GM19455 (cell line): ENCODE results near the gene KIAA1217.

Experiments
- ATAC-seq: cut with Tn5 transposase; IDR thresholded peaks from one replicate; pipeline ENCODE4 v1.9.1; 2021; ENCODE audit not compliant: unreplicated experiment

The KIAA1217 gene

DNA sequence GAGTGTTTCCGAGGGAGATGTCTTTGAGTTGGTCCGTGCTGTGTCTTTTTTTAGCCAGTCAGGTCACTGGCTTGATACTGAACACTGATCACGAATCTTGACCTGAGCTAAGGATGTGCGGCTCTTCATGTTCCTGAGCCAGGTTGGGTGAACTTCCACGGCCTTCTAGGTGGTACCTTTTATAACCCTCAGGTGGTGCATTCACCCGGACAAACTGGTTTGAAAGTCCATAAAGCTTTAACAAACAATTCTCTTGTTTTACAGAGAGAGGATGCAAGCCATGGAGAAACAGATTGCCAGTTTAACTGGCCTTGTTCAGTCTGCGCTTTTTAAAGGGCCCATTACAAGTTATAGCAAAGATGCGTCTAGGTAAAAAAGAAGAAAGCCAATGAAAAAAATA is 285.3 kb downstream of the KIAA1217 start:
- ATAC-seq = no peak

DNA sequence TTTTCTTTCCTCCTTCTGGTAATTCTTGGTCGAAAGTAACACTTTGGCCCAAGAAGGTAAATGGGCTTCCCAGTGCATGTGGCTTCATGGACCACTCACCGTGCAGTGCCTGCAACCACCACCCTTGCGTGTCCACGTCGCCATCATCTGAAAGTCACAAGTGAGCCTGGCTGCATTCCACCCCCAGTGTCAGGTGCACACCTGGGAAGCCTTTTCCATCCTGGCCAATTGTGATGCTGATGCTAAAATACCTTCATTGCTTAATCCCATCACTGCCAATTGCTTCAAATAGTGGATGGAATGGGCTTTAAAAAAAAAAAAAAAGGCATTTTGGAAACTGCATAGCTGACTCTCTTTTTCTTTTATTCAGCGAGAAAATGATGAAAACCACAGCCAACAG is 285.8 kb downstream of the KIAA1217 start:
- no peak for ATAC-seq

GRCh38 chr10:24495666-24496460 is 286.9 kb downstream of the KIAA1217 start:
- ATAC-seq = no peak

DNA sequence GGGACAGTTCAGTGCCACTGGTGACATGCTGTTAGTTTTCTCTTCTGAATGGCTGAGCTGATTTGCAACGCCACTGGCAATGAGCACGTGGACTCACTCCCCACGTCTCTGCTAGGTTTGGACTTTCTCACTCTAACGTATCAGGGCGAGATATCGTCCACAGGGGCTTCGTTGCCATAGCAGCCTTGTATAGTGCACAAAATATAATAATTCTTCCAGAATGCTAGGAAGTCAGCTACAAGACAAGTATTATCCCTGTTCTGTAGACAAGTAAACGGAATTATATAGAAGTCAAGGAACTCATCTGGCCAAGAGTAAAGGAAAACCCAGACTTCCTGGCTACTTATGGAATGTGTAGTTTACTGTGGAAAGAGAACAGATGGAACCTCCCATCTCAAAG is 288.0 kb downstream of the KIAA1217 start:
- ATAC-seq = no peak

DNA sequence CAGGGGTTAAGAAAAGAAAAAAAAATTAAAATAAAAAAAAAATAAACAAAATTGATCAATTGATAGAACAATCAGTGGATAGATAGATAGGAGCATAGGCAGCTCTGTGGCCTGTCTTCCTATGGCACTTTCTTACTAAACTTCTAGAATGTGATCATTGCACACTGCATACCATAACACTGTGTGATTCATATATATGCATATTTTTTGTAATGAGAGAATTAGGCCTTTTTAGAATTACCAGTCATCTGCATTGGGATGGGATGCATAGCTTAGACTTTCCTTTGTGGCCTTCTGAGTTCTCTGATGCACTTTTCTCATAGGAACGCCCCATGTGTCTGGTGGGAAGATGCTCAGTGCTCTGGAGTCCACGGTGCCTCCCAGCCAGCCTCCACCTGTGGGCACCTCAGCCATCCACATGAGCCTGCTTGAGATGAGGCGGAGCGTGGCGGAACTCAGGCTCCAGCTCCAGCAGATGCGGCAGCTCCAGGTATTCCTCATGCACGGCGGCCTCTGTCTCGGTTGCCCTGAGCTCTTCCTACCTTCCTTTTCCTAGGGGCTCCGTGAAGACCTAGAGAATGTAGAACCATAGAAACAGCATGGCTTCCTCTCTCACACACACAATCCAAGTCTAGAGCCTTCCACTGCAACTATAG is 292.2 kb downstream of the KIAA1217 start:
- ATAC-seq = no peak

GRCh38 chr10:24502006-24502405 is 293.1 kb downstream of the KIAA1217 start:
- no peak for ATAC-seq

- ATAC-seq = no peak
Observed at GRCh38 chr10:24502801-24503460, 294.0 kb downstream of the KIAA1217 start.

- peak; percentile 76 for ATAC-seq
Observed at GRCh38 chr10:24503461-24504320, 294.8 kb downstream of the KIAA1217 start.

- ATAC-seq = no peak
Observed at GRCh38 chr10:24505759-24506158, 296.8 kb downstream of the KIAA1217 start.

GRCh38 chr10:24513155-24513554 is 304.2 kb downstream of the KIAA1217 start:
- no peak for ATAC-seq

- no peak for ATAC-seq
Observed at GRCh38 chr10:24515481-24515880, 306.5 kb downstream of the KIAA1217 start.

- ATAC-seq = no peak
Observed at GRCh38 chr10:24518411-24518810, 309.5 kb downstream of the KIAA1217 start.

DNA sequence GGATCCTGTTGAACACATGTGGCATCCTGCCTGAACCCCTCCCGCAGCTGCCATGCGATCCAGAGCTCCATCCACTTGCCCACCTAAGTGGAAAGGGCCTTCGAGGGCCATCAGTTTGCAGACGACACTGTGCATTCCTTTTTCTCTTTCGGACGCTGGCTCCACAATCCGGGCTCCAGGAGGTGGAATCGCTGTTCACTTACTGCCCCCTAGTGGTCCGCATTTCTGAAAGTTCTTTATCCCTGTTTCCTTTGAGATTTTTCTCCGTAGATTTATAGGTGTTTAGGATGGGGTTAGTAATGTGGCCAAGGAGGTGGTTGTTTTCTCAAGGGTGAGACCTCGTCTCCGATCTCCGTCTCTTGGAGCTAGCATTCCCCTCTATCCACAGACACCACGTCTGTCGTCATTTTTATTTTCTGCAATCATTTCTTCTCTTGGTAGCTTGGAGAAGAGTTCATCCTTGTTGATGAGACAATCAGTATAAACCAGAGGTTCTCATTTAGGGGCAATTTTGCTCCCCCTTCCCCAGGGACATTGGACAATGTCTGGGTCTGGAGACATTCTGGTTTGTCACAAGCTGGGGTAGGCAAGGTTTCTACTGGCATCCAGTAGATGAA is 310.2 kb downstream of the KIAA1217 start:
- ATAC-seq = no peak

DNA sequence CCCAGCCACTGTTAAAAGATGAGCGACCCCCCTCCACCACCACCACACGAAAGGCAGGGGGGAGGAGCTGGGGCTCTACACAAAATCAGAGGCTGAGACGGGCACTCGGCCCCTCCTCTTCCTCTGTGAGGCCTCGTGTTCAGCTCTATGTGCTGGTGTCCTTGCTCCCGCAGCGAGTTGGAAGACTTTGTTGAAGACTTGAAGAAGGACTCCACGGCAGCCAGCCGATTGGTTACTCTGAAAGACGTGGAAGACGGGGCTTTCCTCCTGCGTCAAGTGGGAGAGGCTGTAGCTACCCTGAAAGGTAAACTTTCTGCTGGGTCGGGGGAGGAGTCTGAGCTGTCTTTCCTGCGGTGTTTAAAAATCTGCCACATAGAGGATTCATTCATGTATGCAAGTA is 311.0 kb downstream of the KIAA1217 start:
- no peak for ATAC-seq

DNA sequence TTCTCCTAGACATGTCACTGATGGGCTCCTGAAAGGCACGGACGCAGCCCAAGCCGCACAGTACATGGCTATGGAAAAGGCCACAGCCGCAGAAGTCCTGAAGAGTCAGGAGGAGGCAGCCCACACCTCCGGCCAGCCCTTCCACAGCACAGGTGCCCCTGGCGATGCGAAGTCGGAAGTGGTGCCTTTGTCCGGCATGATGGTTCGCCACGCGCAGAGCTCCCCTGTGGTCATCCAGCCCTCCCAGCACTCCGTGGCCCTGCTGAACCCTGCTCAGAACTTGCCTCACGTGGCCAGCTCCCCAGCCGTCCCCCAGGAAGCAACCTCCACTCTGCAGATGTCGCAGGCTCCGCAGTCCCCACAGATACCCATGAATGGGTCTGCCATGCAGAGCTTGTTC is 315.4 kb downstream of the KIAA1217 start:
- ATAC-seq = no peak

DNA sequence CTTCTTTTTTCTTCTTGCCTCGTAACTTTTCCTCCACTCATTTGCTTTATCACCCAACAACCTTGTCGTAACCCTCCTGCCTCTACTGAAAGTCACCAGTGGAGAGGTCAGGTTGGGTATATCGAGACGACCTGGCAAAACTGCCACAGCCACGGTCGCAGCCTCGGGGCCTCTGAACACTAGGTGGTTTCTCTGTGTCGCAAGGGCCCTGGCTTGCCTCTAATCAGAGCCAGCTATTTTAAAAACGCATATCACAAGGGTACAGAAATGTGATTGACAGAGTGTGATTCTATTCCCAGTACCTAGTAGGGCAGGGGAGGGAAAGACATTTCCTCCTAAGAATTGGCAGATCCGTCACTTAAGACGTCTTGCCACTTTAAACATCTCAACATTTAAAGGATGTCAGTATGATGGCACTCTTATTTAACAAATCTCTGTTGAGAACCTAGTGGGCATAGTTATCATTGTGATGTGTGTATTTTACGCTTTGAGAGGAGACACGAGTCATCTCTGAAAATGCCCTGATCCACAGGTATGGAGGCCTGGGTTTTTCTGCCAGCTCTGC is 317.2 kb downstream of the KIAA1217 start:
- ATAC-seq = no peak

- no peak for ATAC-seq
Observed at GRCh38 chr10:24528946-24529345, 320.0 kb downstream of the KIAA1217 start.

- no peak for ATAC-seq
Observed at GRCh38 chr10:24531439-24531838, 322.5 kb downstream of the KIAA1217 start.

GRCh38 chr10:24533981-24534380 is 325.0 kb downstream of the KIAA1217 start:
- no peak for ATAC-seq

- no peak for ATAC-seq
Observed at GRCh38 chr10:24536636-24537035, 327.7 kb downstream of the KIAA1217 start.
